ENCODE measurements around the gene ZNF581.

ZNF581 gene

DNA sequence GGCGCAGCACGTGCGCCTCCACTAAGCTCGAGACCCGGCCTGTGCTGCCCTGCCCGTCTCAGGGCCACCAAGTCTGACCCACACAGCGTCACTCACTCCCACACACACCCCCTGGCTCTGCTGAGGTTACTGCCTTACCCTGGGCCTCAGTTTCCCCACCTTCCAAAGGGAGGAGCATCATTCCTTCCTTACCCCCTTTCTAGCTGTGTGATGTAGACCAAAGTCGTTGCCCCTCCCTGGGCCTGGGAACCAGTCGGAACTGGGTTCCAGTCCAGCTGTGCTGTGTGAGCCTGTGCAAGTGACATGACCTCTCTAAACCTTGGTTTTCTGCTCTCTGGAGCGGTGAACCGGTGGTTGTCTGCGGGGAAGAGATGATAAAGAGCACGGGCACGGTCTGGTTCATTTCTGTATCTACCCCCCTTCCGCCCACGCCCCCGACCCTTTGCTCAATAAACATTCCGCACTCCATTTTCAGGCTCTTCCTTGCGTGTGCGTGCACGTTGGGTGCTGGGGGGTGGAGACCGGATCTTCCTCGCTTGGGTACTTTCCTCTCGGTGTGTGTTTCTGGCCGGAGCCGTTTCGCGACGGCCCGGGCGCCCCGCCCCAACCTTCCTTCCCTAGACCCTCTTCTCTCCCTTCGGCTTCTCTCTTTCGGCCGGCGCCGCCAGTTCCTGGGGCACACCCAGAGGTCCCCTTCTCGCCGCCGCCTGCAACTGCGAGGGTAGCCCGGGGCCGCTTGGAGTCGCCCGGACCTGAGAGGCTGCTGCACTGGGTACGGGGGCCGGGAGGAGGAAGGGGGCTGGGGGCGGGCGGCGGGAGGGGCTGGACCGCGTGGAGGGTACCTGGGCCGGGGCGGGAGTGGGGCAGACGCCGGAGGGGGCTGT lies at the start of gene ZNF581:
Gene ZNF581, plus strand, starts transcription at position 647 of the 884 bp plus-strand sequence. CDS start 923 bp downstream, outside the sequence.
- in situ Hi-C loops (cut with HindIII; ENCODE audit: low sequenced_read_pairs), result no loop called here

GRCh38 chr19:55594996-55595545 lies 48.4 kb upstream of the ZNF581 start:
- in situ Hi-C loops (cut with HindIII; ENCODE audit: low sequenced_read_pairs), result no loop called here

DNA sequence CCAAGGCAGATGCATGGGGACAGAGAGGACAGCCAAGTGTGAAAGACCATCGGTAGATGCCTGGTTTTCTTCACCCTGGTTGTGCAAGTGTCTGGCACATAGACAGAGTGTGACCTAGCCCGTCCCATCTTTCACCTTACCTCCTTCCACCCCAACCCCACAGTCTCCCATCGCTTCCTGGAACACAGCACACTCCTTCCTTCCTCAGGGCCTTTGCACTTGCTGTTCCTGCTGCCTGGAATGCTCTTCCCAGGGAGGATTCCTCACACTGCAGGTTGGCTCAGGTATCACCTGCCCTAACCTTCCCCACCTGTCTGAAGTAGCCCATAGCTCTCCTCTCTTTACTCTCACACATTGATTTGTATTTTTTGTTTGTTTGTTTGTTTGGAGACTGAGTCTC lies 47.1 kb upstream of the ZNF581 start:
- in situ Hi-C loops (cut with HindIII; ENCODE audit: low sequenced_read_pairs), result no loop called here

GRCh38 chr19:55597501-55597921 lies 45.9 kb upstream of the ZNF581 start:
- in situ Hi-C loops (cut with HindIII; ENCODE audit: low sequenced_read_pairs), result no loop called here

- in situ Hi-C loops (cut with HindIII; ENCODE audit: low sequenced_read_pairs), result no loop called here
Observed at GRCh38 chr19:55598034-55598433, 45.4 kb upstream of the ZNF581 start.

GRCh38 chr19:55598719-55599467 lies 44.6 kb upstream of the ZNF581 start:
- in situ Hi-C loops (cut with HindIII; ENCODE audit: low sequenced_read_pairs), result no loop called here

GRCh38 chr19:55599468-55599841 lies 44.0 kb upstream of the ZNF581 start, which contains the start of gene FIZ1:
Gene FIZ1, minus strand, starts transcription at chr19:55599517. Its CDS starts 1,652 bp downstream, at chr19:55597865.
- in situ Hi-C loops (cut with HindIII; ENCODE audit: low sequenced_read_pairs), result no loop called here

DNA sequence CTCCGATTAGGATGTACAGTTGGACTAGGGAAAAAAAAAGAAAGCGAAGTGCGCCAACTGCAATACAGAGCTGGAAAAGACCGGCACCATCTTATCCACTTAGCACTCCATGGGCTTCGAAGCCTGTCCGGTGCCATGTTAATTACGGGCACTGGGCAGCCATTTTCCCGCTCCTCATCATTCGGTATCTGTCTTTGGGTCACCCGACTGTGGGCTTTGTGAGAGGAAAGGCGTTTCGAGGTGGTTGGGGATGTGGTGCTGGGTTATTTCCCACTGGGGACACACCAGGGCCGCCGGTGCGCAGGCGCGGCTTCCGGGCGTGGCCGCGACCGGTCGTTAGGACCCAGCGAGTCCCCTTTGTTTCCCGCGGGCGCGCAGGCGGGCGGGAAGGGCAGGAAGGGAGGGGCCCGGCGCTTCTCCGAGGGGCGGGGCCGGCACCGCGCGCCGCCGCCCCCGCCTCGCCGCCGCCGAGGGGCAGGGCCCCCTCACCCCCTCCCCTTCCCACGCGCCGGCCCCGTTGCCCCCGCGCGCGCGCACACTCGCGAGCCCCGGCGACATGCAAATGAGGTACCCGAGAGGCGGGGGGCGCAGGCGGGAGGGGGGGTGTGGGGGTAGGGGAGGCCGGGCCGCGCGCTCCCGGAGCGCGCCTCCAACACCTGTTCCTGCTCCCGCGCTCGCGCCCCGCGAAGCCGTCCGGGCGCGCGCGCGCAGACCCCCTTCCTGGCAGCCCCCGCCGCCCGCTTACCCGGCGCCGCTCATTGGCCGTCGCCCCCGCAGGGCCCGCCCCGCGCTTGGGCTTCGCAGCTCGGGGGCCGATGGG lies 43.4 kb upstream of the ZNF581 start, which contains the start of gene ZNF524:
Gene ZNF524, plus strand, starts transcription at position 447 of the 820 bp plus-strand sequence. CDS start 1,825 bp downstream, outside the sequence.
- in situ Hi-C loops (cut with HindIII; ENCODE audit: low sequenced_read_pairs), result no loop called here

GRCh38 chr19:55600662-55601028 lies 42.8 kb upstream of the ZNF581 start:
- in situ Hi-C loops (cut with HindIII; ENCODE audit: low sequenced_read_pairs), result no loop called here

DNA sequence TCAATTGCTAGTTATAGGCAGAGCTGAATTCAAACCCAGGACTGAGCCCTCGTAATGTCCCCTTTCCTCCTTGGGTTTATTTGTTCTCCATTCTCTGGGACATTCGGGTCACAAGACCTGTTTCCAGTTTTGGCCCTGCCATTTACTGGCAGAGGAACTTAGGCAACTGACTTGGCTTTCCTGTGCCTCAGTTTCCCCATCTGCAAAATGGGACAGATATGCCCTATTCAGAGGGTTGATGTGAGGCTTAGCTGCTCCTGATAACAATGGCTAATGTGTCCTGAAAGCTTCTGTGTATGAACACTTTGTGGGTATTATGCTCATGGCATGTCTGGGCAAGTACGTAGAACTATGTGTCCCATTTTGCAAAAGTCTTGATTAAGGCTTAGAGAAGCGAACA lies 42.4 kb upstream of the ZNF581 start:
- in situ Hi-C loops (cut with HindIII; ENCODE audit: low sequenced_read_pairs), result no loop called here

DNA sequence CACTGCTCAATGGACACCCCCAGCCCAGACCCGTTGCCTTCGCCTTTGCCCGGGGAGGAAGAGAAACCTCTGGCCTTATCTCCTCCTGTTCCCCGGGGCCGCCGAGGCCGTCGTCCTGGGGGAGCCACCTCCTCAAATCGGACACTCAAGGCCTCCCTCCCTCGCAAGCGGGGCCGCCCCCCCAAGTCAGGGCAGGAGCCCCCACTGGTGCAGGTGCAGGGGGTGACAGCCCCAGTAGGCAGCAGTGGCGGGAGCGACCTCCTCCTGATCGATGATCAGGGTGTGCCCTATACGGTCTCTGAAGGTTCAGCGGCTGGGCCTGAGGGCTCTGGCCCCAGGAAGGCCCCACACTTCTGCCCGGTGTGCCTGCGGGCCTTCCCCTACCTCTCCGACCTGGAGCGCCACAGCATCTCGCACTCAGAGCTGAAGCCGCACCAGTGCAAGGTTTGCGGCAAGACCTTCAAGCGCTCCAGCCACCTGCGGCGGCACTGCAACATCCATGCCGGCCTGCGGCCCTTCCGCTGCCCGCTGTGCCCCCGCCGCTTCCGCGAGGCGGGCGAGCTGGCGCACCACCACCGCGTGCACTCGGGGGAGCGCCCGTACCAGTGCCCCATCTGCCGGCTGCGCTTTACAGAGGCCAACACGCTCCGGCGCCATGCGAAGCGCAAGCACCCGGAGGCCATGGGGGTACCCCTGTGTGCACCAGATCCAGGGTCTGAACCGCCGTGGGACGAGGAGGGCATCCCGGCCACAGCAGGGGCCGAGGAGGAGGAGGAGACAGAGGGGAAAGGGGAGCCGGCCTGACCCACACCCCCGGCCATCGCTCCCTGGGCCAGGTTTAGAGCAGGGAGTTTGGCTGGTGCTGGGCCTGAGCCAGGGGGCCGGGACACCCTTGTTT lies 41.1 kb upstream of the ZNF581 start:
- in situ Hi-C loops (cut with HindIII; ENCODE audit: low sequenced_read_pairs), result no loop called here

- in situ Hi-C loops (cut with HindIII; ENCODE audit: low sequenced_read_pairs), result no loop called here
Observed at GRCh38 chr19:55603115-55603514, 40.3 kb upstream of the ZNF581 start.

DNA sequence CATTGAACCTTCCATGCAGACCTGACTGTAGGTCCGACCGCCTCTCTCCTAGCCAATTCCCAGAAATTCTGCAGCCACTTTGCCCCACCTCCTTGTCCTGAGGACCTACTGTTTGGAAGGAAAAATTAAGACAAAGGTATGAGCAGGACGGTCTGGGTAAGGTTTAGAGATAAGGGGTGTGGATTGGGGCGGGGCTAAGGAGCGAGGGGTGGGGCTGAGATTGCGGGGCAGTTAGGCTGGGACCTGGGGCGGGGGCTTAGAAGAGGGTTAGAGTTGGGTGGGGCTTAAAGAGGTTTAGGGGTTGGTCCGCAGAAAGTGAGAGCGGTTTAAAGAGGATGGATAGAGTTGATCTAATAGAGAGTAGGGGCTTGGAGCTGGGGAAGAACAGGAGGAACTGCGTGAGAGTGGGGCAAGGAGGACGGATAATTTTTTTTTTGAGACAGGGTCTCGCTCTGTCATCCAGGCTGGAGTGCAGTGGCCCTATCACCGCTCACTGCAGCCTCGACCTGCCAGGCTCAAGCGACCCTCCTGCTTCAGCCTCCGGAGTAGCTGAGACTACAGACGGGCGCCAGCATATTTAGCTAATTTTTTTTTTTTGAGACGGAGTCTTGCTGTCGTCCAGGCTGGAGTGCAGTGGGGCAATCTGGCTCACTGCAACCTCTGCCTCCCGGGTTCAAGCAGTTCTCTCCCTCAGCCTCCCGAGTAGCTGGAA lies 39.7 kb upstream of the ZNF581 start:
- in situ Hi-C loops (cut with HindIII; ENCODE audit: low sequenced_read_pairs), result no loop called here

DNA sequence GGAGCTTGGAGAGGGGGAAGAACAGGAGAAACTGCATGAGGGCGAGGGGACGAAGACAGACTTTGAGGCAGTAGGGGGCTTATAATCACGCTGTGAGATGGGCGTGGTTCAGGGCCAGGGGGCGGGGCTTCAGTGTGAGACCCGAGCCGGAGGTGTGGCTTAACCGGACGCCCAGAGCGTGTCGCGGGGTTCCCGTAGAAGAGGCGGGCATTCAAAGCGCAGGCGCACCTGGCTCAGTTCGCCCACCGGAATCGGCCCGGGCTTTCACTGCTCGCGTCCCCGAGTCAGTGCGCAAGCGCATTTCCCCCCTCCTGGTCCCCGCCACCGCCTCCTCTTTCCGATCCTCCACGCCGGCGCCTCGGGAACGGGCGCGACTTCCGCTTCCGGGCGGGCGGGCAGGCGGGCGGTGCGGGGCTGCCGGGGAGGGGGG lies 38.2 kb upstream of the ZNF581 start:
- in situ Hi-C loops (cut with HindIII; ENCODE audit: low sequenced_read_pairs), result no loop called here

DNA sequence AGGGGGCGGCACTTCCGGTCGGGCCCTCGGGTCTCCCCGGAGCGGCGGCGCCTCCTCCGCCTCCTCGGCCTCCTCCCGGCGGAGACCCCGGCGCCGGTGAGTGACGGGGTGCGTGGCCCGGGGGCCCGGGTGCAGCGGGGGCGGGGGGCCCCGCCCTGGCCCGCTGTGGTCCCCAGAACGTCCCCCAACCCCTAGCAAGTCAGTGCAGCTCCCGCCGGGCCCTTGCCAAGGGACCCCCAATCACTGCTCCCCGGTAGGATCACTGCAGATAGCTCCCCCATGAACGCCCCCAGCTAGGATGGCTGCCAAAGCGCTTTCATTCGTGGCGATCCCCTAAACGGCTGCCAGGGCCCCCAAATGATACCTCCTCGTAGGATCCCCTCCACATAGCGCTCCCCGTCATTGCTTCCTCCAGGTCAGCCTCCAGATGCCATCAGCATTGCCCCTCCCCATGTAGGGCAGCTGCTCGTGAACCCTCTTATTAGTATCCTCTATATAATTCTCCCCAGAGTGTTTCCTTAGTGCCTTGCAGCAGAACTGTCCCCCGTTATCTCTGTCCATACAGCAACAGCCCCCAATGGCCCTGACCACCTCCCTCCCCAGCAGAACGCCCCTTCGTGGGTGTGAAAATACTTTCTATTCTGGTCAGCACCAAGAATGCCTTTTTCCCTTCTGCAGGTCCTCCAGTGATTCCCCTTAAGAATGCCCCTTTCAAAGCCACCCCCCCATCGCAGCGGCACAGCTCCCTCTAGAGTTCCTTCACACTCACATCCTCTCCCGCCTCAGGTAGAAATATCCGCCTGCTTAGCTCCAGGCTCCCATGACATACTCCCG lies 37.6 kb upstream of the ZNF581 start, which contains the start of gene ZNF865:
Gene ZNF865, plus strand, starts transcription at position 11 of the 834 bp plus-strand sequence. CDS start 7,972 bp downstream, outside the sequence.
- in situ Hi-C loops (cut with HindIII; ENCODE audit: low sequenced_read_pairs), result no loop called here

GRCh38 chr19:55606471-55606787 lies 37.0 kb upstream of the ZNF581 start:
- in situ Hi-C loops (cut with HindIII; ENCODE audit: low sequenced_read_pairs), result no loop called here

DNA sequence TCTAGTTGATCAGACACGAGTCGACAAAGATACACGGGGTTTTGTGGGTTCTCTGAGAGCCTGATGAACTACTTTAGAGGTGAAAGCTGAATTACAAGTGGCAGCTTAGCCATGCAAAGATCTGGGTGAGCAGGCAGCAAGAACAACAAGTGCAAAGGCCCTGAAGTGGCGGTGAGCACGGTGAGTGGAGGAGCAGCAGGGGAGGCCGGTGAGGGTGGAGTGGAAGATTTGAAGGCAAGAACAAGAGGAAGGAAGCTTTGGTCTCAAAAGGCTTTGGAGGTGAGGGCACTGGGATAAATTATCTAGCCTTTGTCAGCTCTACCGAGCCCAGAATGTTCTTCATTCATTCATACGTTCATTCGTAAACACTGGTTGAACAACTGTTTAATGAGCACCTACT lies 36.6 kb upstream of the ZNF581 start:
- in situ Hi-C loops (cut with HindIII; ENCODE audit: low sequenced_read_pairs), result no loop called here

GRCh38 chr19:55609326-55609725 lies 34.1 kb upstream of the ZNF581 start:
- in situ Hi-C loops (cut with HindIII; ENCODE audit: low sequenced_read_pairs), result no loop called here
